Testis (tissue), 2 donors: Measurements from ENCODE around the gene PRM1.

Experiments
- CTCF ChIP-seq, 3 experiments: fragments of 450-650 bp in 2 of 3; fragments of 200-600 bp in 1 of 3; sonication (generic) in 1 of 3; IDR thresholded peaks; one replicate each; pipeline ENCODE4 v1.5.1; 2016 to 2019; ENCODE audit warnings: antibody characterized with exemption in 3 of 3, mild to moderate bottlenecking in 2 of 3, moderate library complexity in 1 of 3
- POLR2A ChIP-seq: fragments of 450-650 bp; IDR thresholded peaks from one replicate; pipeline ENCODE4 v1.6.1; 2017; ENCODE audit warnings: antibody characterized with exemption, mild to moderate bottlenecking, moderate library complexity

- TF ChIP-seq CTCF (IDR thresholded peaks at IDR 0.05), result no peak
- TF ChIP-seq POLR2A, result no peak
Measured at GRCh38 chr16:11307639-11308492, 26.7 kb upstream of the PRM1 start.
